ENCODE results near the gene MYH8. TPM values are rescaled to one million over a fixed set of nuclear protein-coding genes. Genes with fewer than 3 reads are reported as not detected.

MYH8 gene
- total and polyA plus RNA-seq, 2 of the 4 experiments (the other 2 are of a cell fraction) = not detected

DNA sequence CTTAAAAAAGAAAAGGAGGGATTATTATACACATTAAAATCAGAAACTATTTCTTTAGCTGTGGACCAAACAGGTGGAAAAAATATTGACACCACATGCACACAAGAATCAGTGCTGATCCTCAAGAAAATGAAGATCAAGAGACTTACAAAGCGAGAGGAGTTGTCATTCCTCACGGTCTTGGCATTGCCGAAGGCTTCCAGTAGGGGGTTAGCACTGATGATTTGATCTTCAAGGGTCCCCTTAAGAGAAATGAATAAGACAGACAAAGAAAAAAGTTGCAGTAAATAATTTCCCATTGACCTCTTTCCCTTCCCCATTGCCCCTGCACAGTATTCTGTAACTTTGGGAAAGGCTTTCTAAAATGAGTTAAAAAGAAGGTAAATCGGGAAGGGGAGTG lies 41.7 kb upstream of the MYH8 start:
- no peak overlapping the region for H2BK15ac ChIP-seq (ENCODE audit: low read depth, low read length)
- no peak overlapping the region for H2AFZ ChIP-seq (replicated peaks; ENCODE audit: low read length, poor library complexity)
- H4K8ac ChIP-seq (ENCODE audit: low read depth in 2 of 2, low read length in 2 of 2) = no peak overlapping the region
- no peaks in the 10 kb centered on the region for H3K4me1 ChIP-seq (ENCODE audit: control insufficient read depth, insufficient read depth, low read length)
- no peaks in the 10 kb centered on the region for H3K79me1 ChIP-seq (ENCODE audit: low read depth in 1 of 2, low read length in 2 of 2)
- no peak overlapping the region for H2AK9ac ChIP-seq (replicated peaks; ENCODE audit: low read depth, low read length, poor library complexity)
- no peak overlapping the region for H3K23ac ChIP-seq (ENCODE audit: low read depth, low read length)
- intact Hi-C loops (cut with micrococcal nuclease) (no loop called here), dilution Hi-C loops (cut with HindIII; ENCODE audit: low sequenced_read_pairs, unreplicated experiment) (no loop called here), in situ Hi-C loops (cut with MboI; ENCODE audit: low sequenced_read_pairs) (no loop called here)
- H3K36me3 ChIP-seq (ENCODE audit: control insufficient read depth, insufficient read depth, low read length) = no peaks in the 10 kb centered on the region
- H4K20me1 ChIP-seq (ENCODE audit: insufficient read depth, low read length) = no peaks in the 10 kb centered on the region
- CTCF ChIA-PET = no interaction called here
- no TSS peak for BruUV-seq (replicated peaks)
- no peak overlapping the region for H3K27ac ChIP-seq (ENCODE audit: insufficient read depth, low read length)
- H3K18ac ChIP-seq (ENCODE audit: low read depth, low read length) = no peak overlapping the region
- ATAC-seq (ENCODE audit: low read depth) (no peak), DNase-seq (no peak)
- no peak overlapping the region for H2BK5ac ChIP-seq (ENCODE audit: low read depth, low read length, poor library complexity, severe bottlenecking)
- H3K27me3 ChIP-seq (ENCODE audit: control insufficient read depth, insufficient read depth, low read length) = no peaks in the 10 kb centered on the region
- H3K9me1 ChIP-seq (ENCODE audit: insufficient read depth, low read length) = no peaks in the 10 kb centered on the region
- H3K4ac ChIP-seq (ENCODE audit: low read depth, low read length) = no peak overlapping the region
- POLR2A ChIA-PET (ENCODE audit: unreplicated experiment) = no interaction called here
- H3K4me3 ChIP-seq (ENCODE audit: insufficient read depth, low read depth, low read length) = no peak overlapping the region
- H3K14ac ChIP-seq (replicated peaks; ENCODE audit: low read depth, low read length) = no peak overlapping the region
- no peak overlapping the region for H2AK5ac ChIP-seq (ENCODE audit: low read depth, low read length)
- H3K56ac ChIP-seq (ENCODE audit: extremely low read depth, insufficient read depth, low read length) = no peak overlapping the region
- no peak overlapping the region for H3K4me2 ChIP-seq (ENCODE audit: low read depth, low read length)
- no peak overlapping the region for H2BK120ac ChIP-seq (ENCODE audit: low read depth, low read length)
- H2BK20ac ChIP-seq (ENCODE audit: low read depth, low read length) = no peak overlapping the region
- TF ChIP-seq BHLHE40 (IDR thresholded peaks at IDR 0.05; ENCODE audit: low read depth, low read length) (no peak), RAD21 (IDR thresholded peaks at IDR 0.05; ENCODE audit: low read length) (no peak), NFE2L2 (IDR thresholded peaks at IDR 0.05; ENCODE audit: low read depth, low read length) (no peak), SMC3 (IDR thresholded peaks at IDR 0.05; ENCODE audit: low read depth, low read length) (no peak)
- H4K91ac ChIP-seq (ENCODE audit: insufficient read depth, low read depth, low read length) = no peak overlapping the region
- WGBS, 2 experiments (ENCODE audit: extremely low coverage in 2 of 2, insufficient read length in 1 of 2) = no CpG with 5 or more reads among the region's 4 CpGs
- H4K5ac ChIP-seq (ENCODE audit: low read depth, low read length) = no peak overlapping the region
- H3K9me3 ChIP-seq (ENCODE audit: control insufficient read depth, insufficient read depth, low read length) = no peaks in the 10 kb centered on the region
- H3K9ac ChIP-seq (ENCODE audit: low read depth, low read length) = no peak overlapping the region
